Measurements from ENCODE around the gene CNGB1. TPM values are rescaled to one million over a fixed set of nuclear protein-coding genes. Genes with fewer than 3 reads are reported as not detected.

The CNGB1 gene
- total and polyA plus RNA-seq, 2 of the 13 experiments (the other 11 are each of a cell fraction or from before 2014, with no cell fraction given): 0.02 to 0.15 TPM

DNA sequence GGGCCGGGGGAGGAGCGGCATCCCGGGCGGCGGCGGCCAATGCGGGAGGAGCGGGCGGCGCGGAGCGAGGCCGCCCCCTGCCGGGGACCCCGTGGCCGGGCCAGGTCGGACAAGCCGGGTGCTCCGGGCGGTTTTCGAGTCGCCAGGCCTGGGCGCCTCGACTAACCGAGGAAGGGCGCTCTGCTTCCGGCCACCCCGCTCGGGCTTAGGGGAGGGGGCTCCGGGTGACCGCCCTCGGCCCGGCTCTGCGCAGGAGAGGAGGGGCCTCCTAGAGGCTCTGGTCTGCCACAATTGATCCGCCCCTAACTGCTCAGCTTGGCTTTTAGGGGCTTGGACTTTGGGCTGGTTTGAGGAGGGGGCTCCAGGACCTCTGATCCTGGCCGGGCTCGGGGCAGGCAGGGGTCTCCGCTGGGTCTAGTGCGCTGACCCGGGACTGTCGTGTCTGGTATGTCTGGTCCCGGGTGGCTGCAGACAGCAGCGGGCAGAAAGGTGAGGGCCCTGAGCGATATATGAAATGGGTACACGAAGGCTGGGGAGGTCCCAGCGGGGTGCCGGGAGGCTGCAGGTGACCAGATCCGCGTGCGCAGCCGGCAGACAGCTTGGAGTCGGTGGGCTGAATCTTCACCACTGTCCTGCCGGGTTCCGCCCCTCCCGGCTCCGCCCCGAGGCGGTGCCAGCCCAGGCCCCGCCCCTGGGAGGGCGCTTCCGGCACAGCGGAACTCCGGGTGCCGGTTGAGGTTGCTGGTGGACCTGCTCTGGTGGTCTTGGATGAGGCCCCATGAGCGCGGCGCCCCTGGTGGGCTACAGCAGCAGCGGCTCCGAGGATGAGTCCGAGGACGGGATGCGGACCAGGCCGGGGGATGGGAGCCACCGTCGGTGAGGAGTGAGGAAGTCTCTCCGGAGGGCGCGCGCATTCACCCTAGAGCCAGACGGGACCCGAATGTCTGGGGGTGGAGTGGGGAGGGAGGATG is 30.1 kb upstream of the CNGB1 start, which contains the start of gene USB1 (continued):
- TF ChIP-seq ZFP37 (CRISPR knock-in tag; IDR thresholded peaks at IDR 0.05; ENCODE audit: borderline replicate concordance): no peak
- peak; percentile 88; the same call in 1 of the 2 replicates for TF ChIP-seq ZNF564 (CRISPR knock-in tag; IDR thresholded peaks at IDR 0.05)
- no peak for TF ChIP-seq FOXA1 (IDR thresholded peaks at IDR 0.05)
- 0 out of 2 replicates have a peak, but pooled peaks have one; percentile 19 for TF ChIP-seq FOXA1 (CRISPR knock-in tag; IDR thresholded peaks at IDR 0.05)
- TF ChIP-seq ZNF20 (CRISPR knock-in tag; IDR thresholded peaks at IDR 0.05): no peak
- TF ChIP-seq ZNF792 (CRISPR knock-in tag; IDR thresholded peaks at IDR 0.05): peak; percentile 65; the same call in 1 of the 2 replicates
- TF ChIP-seq GATAD2A (CRISPR knock-in tag; IDR thresholded peaks at IDR 0.05): peak; percentile 57; the same call in 1 of the 2 replicates
- TF ChIP-seq HNF4G (IDR thresholded peaks at IDR 0.05; ENCODE audit: borderline replicate concordance, low read depth, low read length): peak; percentile 15; the same call in 1 of the 2 replicates
- TF ChIP-seq HNF4G (CRISPR knock-in tag; IDR thresholded peaks at IDR 0.05; ENCODE audit: borderline replicate concordance, low read depth): peak; percentile 55; the same call in 1 of the 2 replicates
- TF ChIP-seq TBL1XR1 (IDR thresholded peaks at IDR 0.05; ENCODE audit: borderline replicate concordance, low read length, partially characterized antibody): no peak
- no peak for TF ChIP-seq KLF9 (CRISPR knock-in tag; IDR thresholded peaks at IDR 0.05; ENCODE audit: low read depth)
- peak; percentile 83; the same call in 1 of the 2 replicates for TF ChIP-seq SMAD1 (CRISPR knock-in tag; IDR thresholded peaks at IDR 0.05; ENCODE audit: borderline replicate concordance, low read depth)
- TF ChIP-seq ZFP41 (CRISPR knock-in tag; IDR thresholded peaks at IDR 0.05; ENCODE audit: borderline replicate concordance): no peak; the same call in 1 of the 2 replicates
- TF ChIP-seq, protein P1, sequence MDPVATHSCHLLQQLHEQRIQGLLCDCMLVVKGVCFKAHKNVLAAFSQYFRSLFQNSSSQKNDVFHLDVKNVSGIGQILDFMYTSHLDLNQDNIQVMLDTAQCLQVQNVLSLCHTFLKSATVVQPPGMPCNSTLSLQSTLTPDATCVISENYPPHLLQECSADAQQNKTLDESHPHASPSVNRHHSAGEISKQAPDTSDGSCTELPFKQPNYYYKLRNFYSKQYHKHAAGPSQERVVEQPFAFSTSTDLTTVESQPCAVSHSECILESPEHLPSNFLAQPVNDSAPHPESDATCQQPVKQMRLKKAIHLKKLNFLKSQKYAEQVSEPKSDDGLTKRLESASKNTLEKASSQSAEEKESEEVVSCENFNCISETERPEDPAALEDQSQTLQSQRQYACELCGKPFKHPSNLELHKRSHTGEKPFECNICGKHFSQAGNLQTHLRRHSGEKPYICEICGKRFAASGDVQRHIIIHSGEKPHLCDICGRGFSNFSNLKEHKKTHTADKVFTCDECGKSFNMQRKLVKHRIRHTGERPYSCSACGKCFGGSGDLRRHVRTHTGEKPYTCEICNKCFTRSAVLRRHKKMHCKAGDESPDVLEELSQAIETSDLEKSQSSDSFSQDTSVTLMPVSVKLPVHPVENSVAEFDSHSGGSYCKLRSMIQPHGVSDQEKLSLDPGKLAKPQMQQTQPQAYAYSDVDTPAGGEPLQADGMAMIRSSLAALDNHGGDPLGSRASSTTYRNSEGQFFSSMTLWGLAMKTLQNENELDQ (CRISPR knock-in tag; IDR thresholded peaks at IDR 0.05; ENCODE audit: borderline replicate concordance): no peak
- no peak for TF ChIP-seq NR1H2 (CRISPR knock-in tag; IDR thresholded peaks at IDR 0.05; ENCODE audit: borderline replicate concordance, low read depth)
- no peak for TF ChIP-seq ARNT (IDR thresholded peaks at IDR 0.05)
- peak; percentile 74 for TF ChIP-seq MAZ (IDR thresholded peaks at IDR 0.05; ENCODE audit: borderline replicate concordance, low read depth, low read length)
- 0 out of 2 replicates have a peak, but pooled peaks have one; percentile 37 for TF ChIP-seq MAZ (CRISPR knock-in tag; IDR thresholded peaks at IDR 0.05; ENCODE audit: low read depth)
- TF ChIP-seq CCAR2 (optimal IDR thresholded peaks at IDR 0.05; ENCODE audit: low read depth, low read length): no peak
- TF ChIP-seq KMT2B (CRISPR knock-in tag; IDR thresholded peaks at IDR 0.05): peak; percentile 70
- TF ChIP-seq ZNF724P (CRISPR knock-in tag; IDR thresholded peaks at IDR 0.05; ENCODE audit: borderline replicate concordance): peak; percentile 37; the same call in 1 of the 2 replicates
- TF ChIP-seq REL (CRISPR knock-in tag; conservative IDR thresholded peaks at IDR 0.05): no peak
- TF ChIP-seq HOXA7 (CRISPR knock-in tag; IDR thresholded peaks at IDR 0.05): no peak
- 0 out of 2 replicates have a peak, but pooled peaks have one; percentile 51 for TF ChIP-seq ZNF713 (CRISPR knock-in tag; IDR thresholded peaks at IDR 0.05)
- TF ChIP-seq SRY (CRISPR knock-in tag; IDR thresholded peaks at IDR 0.05): peak; percentile 90
- TF ChIP-seq ESRRA (CRISPR knock-in tag; IDR thresholded peaks at IDR 0.05; ENCODE audit: low read depth): peak; percentile 56; the same call in 1 of the 2 replicates
- TF ChIP-seq MEIS2 (CRISPR knock-in tag; IDR thresholded peaks at IDR 0.05): peak; percentile 80
- TF ChIP-seq ZNF776 (CRISPR knock-in tag; IDR thresholded peaks at IDR 0.05): no peak
- TF ChIP-seq RXRB (CRISPR knock-in tag; IDR thresholded peaks at IDR 0.05; ENCODE audit: borderline replicate concordance): peak; percentile 23
- TF ChIP-seq ZNF816 (CRISPR knock-in tag; IDR thresholded peaks at IDR 0.05; ENCODE audit: borderline replicate concordance): 0 out of 2 replicates have a peak, but pooled peaks have one; percentile 40

Measured in HepG2 (cell line).